ENCODE measurements around the gene RPS8. TPM values are rescaled to one million over a fixed set of nuclear protein-coding genes. Genes with fewer than 3 reads are reported as not detected.
A peak's percentile ranks its signal among the peaks of the same experiment; 100 is the strongest.

RPS8 gene
- total and polyA plus RNA-seq, 8 donors = 843 to 1,938 (median 1,366) TPM

DNA sequence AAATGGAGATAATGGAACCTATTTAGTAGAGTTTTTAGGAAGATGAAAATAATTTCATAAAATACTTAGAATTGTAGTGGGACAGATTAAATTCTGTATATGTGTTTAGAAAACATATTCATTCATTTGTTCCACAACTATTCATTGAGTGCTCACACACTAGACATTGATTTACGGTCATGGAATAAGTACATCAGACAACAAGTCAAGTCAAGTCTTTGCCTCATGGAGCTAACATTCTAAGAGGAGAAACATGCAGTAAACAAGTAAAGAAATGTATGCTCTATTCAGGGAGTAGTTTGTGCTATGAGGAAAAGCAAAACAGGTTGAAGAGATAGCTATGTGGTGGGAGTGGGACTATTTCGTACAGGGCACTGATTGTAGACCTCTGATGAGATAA, 42.0 kb downstream of the RPS8 start:
- intact Hi-C loops (cut with DNase I) = no loop called here
- Histone ChIP-seq H3K4me3 (no peak overlapping the region), H3K27ac (no peak overlapping the region), H3K36me3 (no peaks in the 10 kb centered on the region), H3K9me3 (no peaks in the 10 kb centered on the region), H3K4me1 (peaks cover 0 to 12% (median 0%) of the 10 kb centered on the region in 3 donors), H3K27me3 (no peaks in the 10 kb centered on the region)
- FAIRE-seq (no peak), ATAC-seq (no peak), DNase-seq (no peak)
- TF ChIP-seq, protein P1, sequence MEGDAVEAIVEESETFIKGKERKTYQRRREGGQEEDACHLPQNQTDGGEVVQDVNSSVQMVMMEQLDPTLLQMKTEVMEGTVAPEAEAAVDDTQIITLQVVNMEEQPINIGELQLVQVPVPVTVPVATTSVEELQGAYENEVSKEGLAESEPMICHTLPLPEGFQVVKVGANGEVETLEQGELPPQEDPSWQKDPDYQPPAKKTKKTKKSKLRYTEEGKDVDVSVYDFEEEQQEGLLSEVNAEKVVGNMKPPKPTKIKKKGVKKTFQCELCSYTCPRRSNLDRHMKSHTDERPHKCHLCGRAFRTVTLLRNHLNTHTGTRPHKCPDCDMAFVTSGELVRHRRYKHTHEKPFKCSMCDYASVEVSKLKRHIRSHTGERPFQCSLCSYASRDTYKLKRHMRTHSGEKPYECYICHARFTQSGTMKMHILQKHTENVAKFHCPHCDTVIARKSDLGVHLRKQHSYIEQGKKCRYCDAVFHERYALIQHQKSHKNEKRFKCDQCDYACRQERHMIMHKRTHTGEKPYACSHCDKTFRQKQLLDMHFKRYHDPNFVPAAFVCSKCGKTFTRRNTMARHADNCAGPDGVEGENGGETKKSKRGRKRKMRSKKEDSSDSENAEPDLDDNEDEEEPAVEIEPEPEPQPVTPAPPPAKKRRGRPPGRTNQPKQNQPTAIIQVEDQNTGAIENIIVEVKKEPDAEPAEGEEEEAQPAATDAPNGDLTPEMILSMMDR (IDR thresholded peaks at IDR 0.05) = no peak
- WGBS, 2 donors = 79 to 81% methylated on average over 2 of the region's 2 CpGs

- DNase-seq (peak in 4 of 6 donors; percentile 6 to 14 (median 11)), ATAC-seq (no peak), FAIRE-seq (no peak)
- Histone ChIP-seq H3K27ac (no peak overlapping the region), H3K4me3 (no peak overlapping the region), H3K27me3 (no peaks in the 10 kb centered on the region), H3K9me3 (no peaks in the 10 kb centered on the region), H3K4me1 (peaks cover 0 to 12% (median 0%) of the 10 kb centered on the region in 3 donors), H3K36me3 (no peaks in the 10 kb centered on the region)
- intact Hi-C loops (cut with DNase I) = no loop called here
- WGBS, 2 donors = 89 to 96% methylated on average over 11 of the region's 11 CpGs
- TF ChIP-seq, protein P1 (IDR thresholded peaks at IDR 0.05) = no peak
These were observed 42.6 kb downstream of the RPS8 start for GRCh38 chr1:44817771-44818495.

- TF ChIP-seq, protein P1 (IDR thresholded peaks at IDR 0.05) = no peak
- peaks cover 0 to 7% (median 0%) of the 10 kb centered on the region in 3 donors for H3K4me1 ChIP-seq
- intact Hi-C loops (cut with DNase I) = no loop called here
- no peaks in the 10 kb centered on the region for H3K36me3 ChIP-seq
- no peaks in the 10 kb centered on the region for H3K9me3 ChIP-seq
- DNase-seq (peak in 2 of 6 donors; percentile 6 to 16), ATAC-seq (peak; percentile 2 to 39 (median 14)), FAIRE-seq (no peak)
- peak overlapping the region; percentile 89 to 99 (median 96) for H3K27ac ChIP-seq
- H3K27me3 ChIP-seq = no peaks in the 10 kb centered on the region
- H3K4me3 ChIP-seq = peak overlapping the region in 2 of 4 donors; percentile 48 to 62
- WGBS, 2 donors = 0% methylated on average over 13 of the region's 13 CpGs
These were observed 43.9 kb downstream of the RPS8 start for GRCh38 chr1:44819196-44819607.

DNA sequence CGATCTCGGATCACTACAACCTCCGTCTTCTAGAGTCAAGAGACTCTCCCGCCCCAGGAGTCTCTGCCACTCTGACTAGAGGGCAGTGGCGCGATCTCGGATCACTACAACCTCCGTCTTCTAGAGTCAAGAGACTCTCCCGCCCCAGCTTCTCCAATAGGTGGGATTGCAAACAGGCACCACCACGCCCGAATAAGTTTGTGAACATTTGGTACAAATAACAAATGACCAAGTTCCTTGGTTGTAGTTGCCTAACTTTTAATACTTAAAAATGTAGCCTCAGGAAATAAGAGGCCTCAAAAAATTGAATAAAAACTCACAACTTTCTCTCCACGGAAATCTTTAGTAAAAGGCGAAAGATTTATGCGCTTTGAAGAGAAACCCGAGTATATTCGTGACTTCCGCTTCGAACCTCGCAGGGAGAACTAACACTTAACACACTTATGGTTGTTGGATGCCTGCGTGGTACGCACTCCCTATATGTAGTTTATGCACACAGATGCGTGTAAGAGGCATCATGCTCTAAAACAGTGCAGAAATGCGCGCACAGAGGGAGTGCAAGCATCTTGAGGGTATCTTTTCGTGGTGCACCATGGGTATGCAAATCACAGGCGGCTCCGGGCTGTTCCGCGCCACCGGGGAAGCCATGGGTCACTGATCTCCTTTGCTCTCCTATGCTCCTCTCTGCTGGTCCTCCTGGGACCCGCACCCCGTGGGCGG, 44.4 kb downstream of the RPS8 start:
- peak overlapping the region; percentile 32 to 62 (median 52) for H3K4me3 ChIP-seq
- no peaks in the 10 kb centered on the region for H3K27me3 ChIP-seq
- peak overlapping the region; percentile 89 to 99 (median 96) for H3K27ac ChIP-seq
- ATAC-seq (peak; percentile 90 to 94 (median 92)), FAIRE-seq (peak; percentile 92), DNase-seq (peak; percentile 70 to 92 (median 81))
- WGBS, 2 donors = 1% methylated on average over 33 of the region's 33 CpGs
- H3K36me3 ChIP-seq = no peaks in the 10 kb centered on the region
- peaks cover 0 to 2% (median 0%) of the 10 kb centered on the region in 3 donors for H3K4me1 ChIP-seq
- intact Hi-C loops (cut with DNase I) = no loop called here
- TF ChIP-seq, protein P1 (IDR thresholded peaks at IDR 0.05) = no peak
- H3K9me3 ChIP-seq = no peaks in the 10 kb centered on the region
